Measurements from ENCODE around the gene SNX30. TPM values are rescaled to one million over a fixed set of nuclear protein-coding genes. Genes with fewer than 3 reads are reported as not detected.
A peak's percentile ranks its signal among the peaks of the same experiment; 100 is the strongest.

SNX30 gene
- total and polyA plus RNA-seq, 4 donors: 18.1 to 31.8 (median 22.1) TPM

DNA sequence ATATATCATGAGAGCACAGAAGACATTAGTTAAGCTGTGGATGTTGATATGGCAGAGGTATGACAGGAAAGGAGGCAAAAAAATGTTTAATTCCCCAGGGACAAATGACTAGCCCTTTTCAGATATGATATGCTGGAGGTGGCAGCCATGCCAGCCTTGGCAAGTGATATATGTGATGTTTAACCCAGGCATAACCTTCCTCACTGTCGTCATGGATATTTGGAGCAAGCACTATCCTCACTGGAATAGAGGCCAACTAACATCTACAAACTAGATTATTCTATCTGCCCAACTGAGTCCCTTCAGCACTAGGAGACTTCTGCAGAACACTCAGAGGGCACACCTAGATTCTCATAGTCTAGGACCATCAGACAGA lies 167.4 kb downstream of the SNX30 start:
- Histone ChIP-seq H3K9me3 (ENCODE audit: control insufficient read depth, insufficient read depth, low read length) (no peaks in the 10 kb centered on the region), H3K27ac (ENCODE audit: low read depth, low read length) (no peak overlapping the region), H3K36me3 (ENCODE audit: control insufficient read depth, insufficient read depth, low read length) (no peaks in the 10 kb centered on the region), H3K27me3 (ENCODE audit: control insufficient read depth, insufficient read depth, low read length) (no peaks in the 10 kb centered on the region), H3K4me3 (ENCODE audit: low read depth, low read length) (no peak overlapping the region), H3K4me1 (ENCODE audit: control insufficient read depth, insufficient read depth, low read length) (peaks cover 2% of the 10 kb centered on the region)
- 80% methylated on average over 1 of the region's 1 CpG for WGBS (ENCODE audit: insufficient coverage)
- DNase-seq (ENCODE audit: low read depth in 4 of 6, low spot score in 6 of 6): no peak

DNA sequence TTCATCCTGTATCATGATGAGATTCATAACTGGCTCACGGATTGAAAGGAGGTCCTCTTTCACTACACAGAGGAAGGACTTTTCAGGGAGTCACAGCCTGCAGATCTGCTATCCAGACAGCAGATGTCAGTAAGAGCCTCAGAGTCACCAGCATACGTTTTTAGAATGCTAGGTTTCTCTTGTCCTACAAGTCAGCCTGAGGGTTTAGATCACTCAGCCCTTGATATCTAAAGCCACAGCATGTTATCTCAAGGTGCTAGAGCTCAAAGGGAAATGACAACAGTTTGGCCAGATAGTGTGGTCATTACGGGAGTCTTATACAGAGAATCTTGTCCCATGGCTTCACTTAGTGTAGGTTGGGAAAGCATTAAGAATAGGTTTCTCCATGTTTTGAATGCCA lies 171.0 kb downstream of the SNX30 start:
- Histone ChIP-seq H3K27me3 (ENCODE audit: control insufficient read depth, insufficient read depth, low read length) (peaks cover 2% of the 10 kb centered on the region), H3K36me3 (ENCODE audit: control insufficient read depth, insufficient read depth, low read length) (no peaks in the 10 kb centered on the region), H3K4me1 (ENCODE audit: control insufficient read depth, insufficient read depth, low read length) (no peaks in the 10 kb centered on the region), H3K27ac (ENCODE audit: low read depth, low read length) (no peak overlapping the region), H3K9me3 (ENCODE audit: control insufficient read depth, insufficient read depth, low read length) (no peaks in the 10 kb centered on the region), H3K4me3 (ENCODE audit: low read depth, low read length) (no peak overlapping the region)
- WGBS (ENCODE audit: insufficient coverage): 0% methylated on average over 1 of the region's 3 CpGs
- DNase-seq (ENCODE audit: low read depth in 4 of 6, low spot score in 6 of 6): peak in 4 of 6 donors; percentile 3 to 73 (median 18)

Other genes with a start within 250 kb of the SNX30 start
- 10 to 100 TPM; 25.2 to 28.0 TPM for gene INIP, start 32.6 kb upstream of the SNX30 start, total RNA-seq
- 10 to 100 TPM; 25.9 to 29.0 TPM for gene INIP, start 32.6 kb upstream of the SNX30 start, polyA plus RNA-seq (ENCODE audit: insufficient read length in 2 of 2)
- gene SLC46A2, start 140.1 kb downstream of the SNX30 start, total RNA-seq: under 1 TPM; 0.11 to 0.30 TPM
- gene SLC46A2, start 140.1 kb downstream of the SNX30 start, polyA plus RNA-seq (ENCODE audit: insufficient read length in 2 of 2): under 1 TPM; 0.14 to 0.54 TPM

All from spinal cord (tissue), 10 donors.